Left ventricle myocardium inferior (tissue), 1 donor: ENCODE data around the gene CYP46A1. TPM values are rescaled to one million over a fixed set of nuclear protein-coding genes. Genes with fewer than 3 reads are reported as not detected.

Source experiments
- DNase-seq: peaks from one replicate; pipeline ENCODE4 v3.0.0-alpha.2; 2020
- H3K27ac ChIP-seq: fragments of 200-600 bp; replicated peaks from 2 replicates; pipeline ENCODE4 v1.8.0; 2021
- H3K27me3 ChIP-seq: fragments of 200-600 bp; 2 replicates; pipeline ENCODE4 v1.8.0; 2021; ENCODE audit warnings: low read depth
- H3K36me3 ChIP-seq: fragments of 200-600 bp; 2 replicates; pipeline ENCODE4 v1.8.0; 2021
- H3K4me1 ChIP-seq: fragments of 200-600 bp; 2 replicates; pipeline ENCODE4 v1.8.0; 2021
- H3K4me3 ChIP-seq: fragments of 200-600 bp; 2 replicates; pipeline ENCODE4 v1.8.0; 2021; ENCODE audit warnings: mild to moderate bottlenecking, moderate library complexity
- H3K9me3 ChIP-seq: fragments of 200-600 bp; replicated peaks from 2 replicates; pipeline ENCODE4 v1.8.0; 2021
- intact Hi-C: fragments of 100-400 bp; cut with micrococcal nuclease; formaldehyde crosslinking; loops from one replicate; pipeline ENCODE4 v1.11.0; 2022
- total RNA-seq: library from RNA; stranded (reverse); fragmentation: NEBNext Ultra II Directional; extraction: Animal tissue kit (Norgen Biotek cat#: 25700); gene quantifications from one replicate; pipeline ENCODE4 v1.2.1, GENCODE V29; 2021
- TF ChIP-seq, protein P1 (sequence below): fragments of 200-600 bp; IDR thresholded peaks from 2 replicates; pipeline ENCODE4 v1.8.0; 2021; ENCODE audit warnings: antibody characterized with exemption, mild to moderate bottlenecking, borderline replicate concordance
- donor health status: DM: no; HTN: yes; CAD: no; lungs with severe emphysema.

The CYP46A1 gene
- total RNA-seq, 1 donor from 2014 or later: 4.2 TPM

DNA sequence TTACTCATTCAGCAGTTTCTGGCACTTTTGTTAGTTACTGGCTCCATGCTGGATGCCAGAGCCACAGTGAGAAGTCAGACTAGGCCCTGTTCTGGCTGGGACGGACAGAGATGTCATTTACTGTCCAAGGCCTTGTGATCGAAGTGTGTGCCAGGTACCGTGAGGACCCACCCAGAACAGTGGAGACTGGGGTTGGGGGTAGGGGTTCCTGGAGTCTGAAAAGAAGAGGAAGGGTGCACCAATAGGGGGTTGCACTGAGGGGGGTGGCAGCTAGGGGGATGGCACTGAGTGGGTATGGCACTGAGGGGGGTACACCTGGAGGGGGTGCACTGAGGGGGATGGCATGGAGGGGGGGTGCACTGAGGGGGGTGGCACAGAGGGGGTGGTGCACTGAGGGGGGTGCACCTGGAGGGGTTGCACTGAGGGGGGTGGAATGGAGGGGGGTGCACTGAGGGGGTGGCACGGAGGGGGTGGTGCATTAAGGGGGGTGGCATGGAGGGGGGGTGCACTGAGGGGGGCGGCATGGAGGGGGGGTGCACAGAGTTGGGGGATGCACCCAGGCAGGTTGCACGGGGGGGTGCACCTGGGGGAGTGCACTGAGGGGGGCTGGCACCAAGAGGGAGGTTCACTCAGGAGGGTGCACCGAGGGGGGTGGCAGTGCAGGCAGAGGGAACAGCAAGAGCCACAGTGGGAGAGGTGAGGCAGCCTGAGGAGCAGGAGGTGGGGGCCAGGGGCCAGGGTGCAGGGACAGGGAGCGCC lies 10.6 kb upstream of the CYP46A1 start:
- H3K4me1 ChIP-seq: peaks cover 10% of the 10 kb centered on the region
- intact Hi-C loops: no loop called here
- H3K4me3 ChIP-seq: no peak overlapping the region
- DNase-seq: no peak
- H3K27ac ChIP-seq: no peak overlapping the region
- TF ChIP-seq, protein P1, sequence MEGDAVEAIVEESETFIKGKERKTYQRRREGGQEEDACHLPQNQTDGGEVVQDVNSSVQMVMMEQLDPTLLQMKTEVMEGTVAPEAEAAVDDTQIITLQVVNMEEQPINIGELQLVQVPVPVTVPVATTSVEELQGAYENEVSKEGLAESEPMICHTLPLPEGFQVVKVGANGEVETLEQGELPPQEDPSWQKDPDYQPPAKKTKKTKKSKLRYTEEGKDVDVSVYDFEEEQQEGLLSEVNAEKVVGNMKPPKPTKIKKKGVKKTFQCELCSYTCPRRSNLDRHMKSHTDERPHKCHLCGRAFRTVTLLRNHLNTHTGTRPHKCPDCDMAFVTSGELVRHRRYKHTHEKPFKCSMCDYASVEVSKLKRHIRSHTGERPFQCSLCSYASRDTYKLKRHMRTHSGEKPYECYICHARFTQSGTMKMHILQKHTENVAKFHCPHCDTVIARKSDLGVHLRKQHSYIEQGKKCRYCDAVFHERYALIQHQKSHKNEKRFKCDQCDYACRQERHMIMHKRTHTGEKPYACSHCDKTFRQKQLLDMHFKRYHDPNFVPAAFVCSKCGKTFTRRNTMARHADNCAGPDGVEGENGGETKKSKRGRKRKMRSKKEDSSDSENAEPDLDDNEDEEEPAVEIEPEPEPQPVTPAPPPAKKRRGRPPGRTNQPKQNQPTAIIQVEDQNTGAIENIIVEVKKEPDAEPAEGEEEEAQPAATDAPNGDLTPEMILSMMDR: no peak
- peaks cover 13% of the 10 kb centered on the region for H3K9me3 ChIP-seq
- peaks cover under 1% of the 10 kb centered on the region for H3K36me3 ChIP-seq
- peaks cover 28% of the 10 kb centered on the region for H3K27me3 ChIP-seq

DNA sequence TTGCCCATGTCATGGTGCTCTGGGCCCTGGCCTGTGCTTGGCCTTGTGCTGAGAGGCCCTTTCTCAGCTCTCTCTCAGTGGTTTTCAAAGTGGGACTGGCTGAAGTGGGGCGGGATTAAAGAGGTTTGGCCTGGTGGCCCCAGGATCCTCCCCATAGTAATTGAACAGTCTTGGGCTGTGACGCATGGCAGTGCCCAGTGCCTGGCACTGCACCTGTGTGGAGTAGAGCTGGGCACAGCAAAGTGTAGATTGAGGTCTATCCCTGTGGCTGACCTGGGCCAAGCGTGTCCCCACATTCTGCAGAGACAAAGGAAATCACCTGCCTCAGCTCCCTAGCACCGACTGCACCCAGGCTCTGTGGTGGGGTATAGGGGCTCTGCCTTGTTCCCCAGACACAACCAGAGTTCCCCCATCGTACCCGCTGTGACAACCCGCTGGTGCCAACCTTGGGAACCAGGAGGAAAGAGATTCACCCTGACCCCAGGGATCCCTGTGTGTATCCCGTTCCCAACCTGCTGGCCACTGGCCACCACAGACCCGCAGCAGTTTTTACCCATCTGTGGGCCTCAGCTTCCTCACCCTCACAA lies 9.9 kb upstream of the CYP46A1 start:
- no peak overlapping the region for H3K4me3 ChIP-seq
- TF ChIP-seq, protein P1: no peak
- intact Hi-C loops: no loop called here
- H3K27ac ChIP-seq: no peak overlapping the region
- H3K9me3 ChIP-seq: peaks cover 19% of the 10 kb centered on the region
- peaks cover 28% of the 10 kb centered on the region for H3K27me3 ChIP-seq
- DNase-seq: no peak
- peaks cover 10% of the 10 kb centered on the region for H3K4me1 ChIP-seq
- no peaks in the 10 kb centered on the region for H3K36me3 ChIP-seq

DNA sequence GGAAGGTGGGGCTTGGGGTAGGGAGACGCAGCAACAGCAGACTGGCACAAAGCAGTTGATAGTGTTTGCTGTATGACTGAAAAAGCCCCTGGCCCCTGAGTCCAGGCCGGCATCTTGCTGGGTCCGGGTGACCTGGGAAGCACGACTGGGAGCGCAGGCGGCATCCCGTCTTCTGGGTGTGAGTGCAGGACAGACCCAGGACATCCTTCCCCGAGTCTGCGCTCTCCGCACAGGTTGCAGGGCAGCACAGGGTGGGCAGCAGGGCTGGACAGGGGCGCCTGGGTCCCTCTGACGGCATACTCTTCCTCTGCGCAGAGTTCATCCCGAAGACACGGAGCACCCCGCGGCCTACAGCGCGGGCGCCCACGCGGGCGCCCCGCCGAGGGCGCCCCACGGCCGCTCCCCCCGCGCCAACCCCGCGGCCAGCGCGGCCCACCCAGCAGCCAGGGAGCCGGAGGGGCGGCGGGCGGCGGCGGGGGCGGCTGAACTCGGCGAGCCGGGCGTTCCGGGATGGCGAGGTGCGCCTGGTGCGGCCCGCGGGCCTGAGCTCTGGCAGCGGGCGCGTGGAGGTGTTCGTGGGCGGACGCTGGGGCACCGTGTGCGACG lies 9.2 kb upstream of the CYP46A1 start:
- H3K27ac ChIP-seq: no peak overlapping the region
- intact Hi-C loops: no loop called here
- DNase-seq: no peak
- H3K4me3 ChIP-seq: no peak overlapping the region
- H3K36me3 ChIP-seq: no peaks in the 10 kb centered on the region
- H3K9me3 ChIP-seq: peaks cover 20% of the 10 kb centered on the region
- TF ChIP-seq, protein P1: no peak
- peaks cover 10% of the 10 kb centered on the region for H3K4me1 ChIP-seq
- peaks cover 28% of the 10 kb centered on the region for H3K27me3 ChIP-seq

DNA sequence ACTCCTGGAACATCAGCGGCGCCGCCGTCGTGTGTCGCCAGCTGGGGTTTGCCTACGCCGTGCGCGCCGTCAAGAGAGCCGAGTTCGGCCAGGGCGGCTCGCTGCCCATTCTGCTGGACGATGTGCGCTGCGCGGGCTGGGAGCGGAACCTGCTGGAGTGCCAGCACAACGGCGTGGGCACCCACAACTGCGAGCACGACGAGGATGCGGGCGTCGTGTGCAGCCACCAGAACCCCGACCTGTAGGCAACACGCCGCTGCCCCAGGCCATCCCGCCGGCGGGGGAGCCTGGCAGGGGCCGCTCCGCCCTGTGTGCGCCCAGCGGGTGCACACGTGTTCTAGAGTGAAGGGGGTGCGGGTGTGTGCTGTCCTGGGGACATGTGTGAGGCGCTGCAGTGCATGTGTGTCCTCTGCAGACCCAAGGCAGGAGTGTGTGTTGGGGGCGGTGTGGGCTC lies 8.7 kb upstream of the CYP46A1 start:
- Histone ChIP-seq H3K4me3 (no peak overlapping the region), H3K27me3 (peaks cover 28% of the 10 kb centered on the region), H3K36me3 (no peaks in the 10 kb centered on the region), H3K9me3 (peaks cover 20% of the 10 kb centered on the region), H3K4me1 (peaks cover 10% of the 10 kb centered on the region), H3K27ac (no peak overlapping the region)
- intact Hi-C loops: no loop called here
- no peak for DNase-seq
- TF ChIP-seq, protein P1: no peak

DNA sequence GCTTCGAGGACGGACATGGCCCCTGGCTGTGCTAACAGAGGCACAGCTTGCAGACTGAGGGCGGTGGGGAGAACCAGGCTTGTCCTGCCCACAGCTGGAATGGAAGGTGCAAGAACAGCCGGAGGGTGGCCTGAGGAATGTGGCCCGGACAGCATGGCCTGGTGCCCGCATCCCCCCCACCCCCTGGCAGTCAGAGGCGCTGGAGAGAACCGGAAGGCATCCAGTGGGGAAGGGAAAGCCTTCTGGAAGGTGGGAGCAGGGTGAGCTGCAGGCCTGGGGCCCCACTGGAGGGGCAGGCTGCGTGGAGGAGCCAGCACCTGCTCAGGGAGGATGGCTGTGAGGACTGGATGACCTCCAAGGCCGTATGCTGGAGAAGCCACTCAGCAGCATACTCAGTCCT lies 8.1 kb upstream of the CYP46A1 start:
- intact Hi-C loops: no loop called here
- H3K27me3 ChIP-seq: peaks cover 28% of the 10 kb centered on the region
- no peaks in the 10 kb centered on the region for H3K36me3 ChIP-seq
- H3K4me1 ChIP-seq: peaks cover 10% of the 10 kb centered on the region
- TF ChIP-seq, protein P1: no peak
- peaks cover 20% of the 10 kb centered on the region for H3K9me3 ChIP-seq
- H3K27ac ChIP-seq: no peak overlapping the region
- DNase-seq: no peak
- no peak overlapping the region for H3K4me3 ChIP-seq
